ENCODE measurements around the gene LRGUK. TPM values are rescaled to one million over a fixed set of nuclear protein-coding genes. Genes with fewer than 3 reads are reported as not detected.

Gene LRGUK, protein sequence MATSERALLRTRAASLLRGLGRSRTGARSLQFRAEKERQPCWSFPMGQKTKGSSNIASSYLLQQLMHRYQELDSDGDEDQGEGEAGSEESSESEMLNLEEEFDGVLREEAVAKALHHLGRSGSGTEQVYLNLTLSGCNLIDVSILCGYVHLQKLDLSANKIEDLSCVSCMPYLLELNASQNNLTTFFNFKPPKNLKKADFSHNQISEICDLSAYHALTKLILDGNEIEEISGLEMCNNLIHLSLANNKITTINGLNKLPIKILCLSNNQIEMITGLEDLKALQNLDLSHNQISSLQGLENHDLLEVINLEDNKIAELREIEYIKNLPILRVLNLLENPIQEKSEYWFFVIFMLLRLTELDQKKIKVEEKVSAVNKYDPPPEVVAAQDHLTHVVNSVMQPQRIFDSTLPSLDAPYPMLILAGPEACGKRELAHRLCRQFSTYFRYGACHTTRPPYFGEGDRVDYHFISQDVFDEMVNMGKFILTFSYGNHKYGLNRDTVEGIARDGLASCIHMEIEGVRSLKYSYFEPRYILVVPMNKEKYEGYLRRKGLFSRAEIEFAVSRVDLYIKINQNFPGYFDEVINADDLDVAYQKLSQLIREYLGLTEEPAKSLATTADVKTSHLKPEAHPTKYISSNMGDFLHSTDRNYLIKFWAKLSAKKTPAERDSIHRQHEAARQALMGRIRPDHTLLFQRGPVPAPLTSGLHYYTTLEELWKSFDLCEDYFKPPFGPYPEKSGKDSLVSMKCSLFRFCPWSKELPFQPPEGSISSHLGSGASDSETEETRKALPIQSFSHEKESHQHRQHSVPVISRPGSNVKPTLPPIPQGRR
- total RNA-seq, result under 0.01 TPM in 2 replicates

DNA sequence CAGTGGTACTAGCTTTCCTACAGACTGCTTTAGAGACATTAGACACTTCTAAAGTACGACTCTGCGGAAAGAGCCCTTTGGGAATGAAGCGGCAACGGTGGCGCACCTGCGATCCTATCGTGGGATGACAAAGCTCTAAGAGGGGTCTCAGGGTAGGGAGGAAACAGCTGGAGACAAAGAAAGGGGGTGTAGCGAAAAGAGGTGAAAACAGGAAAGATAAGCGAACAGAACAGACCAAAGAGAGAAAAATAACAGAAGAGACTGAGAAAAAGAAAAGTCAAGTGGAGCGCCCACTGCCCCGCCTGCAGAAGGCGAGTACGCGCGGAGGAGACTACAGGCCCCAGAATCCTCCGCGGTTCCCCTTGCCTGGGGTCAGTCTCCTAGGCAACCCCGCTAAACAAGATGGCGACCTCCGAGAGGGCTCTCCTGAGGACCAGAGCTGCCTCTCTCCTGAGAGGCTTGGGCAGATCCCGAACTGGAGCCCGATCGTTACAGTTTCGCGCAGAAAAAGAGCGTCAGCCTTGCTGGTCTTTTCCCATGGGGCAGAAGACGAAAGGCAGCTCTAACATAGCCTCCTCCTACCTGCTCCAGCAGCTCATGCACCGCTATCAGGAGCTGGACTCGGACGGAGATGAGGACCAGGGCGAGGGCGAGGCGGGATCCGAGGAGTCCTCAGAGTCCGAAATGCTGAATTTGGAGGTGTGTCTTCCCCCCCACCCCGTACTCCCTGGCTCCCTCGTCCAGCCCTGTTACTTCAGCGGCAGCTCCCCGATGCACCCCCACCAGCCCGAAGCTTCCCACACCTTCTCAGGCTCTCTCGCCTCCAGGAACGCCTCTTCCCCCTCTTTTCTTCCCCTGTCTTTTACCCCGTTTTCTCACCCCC is at the start of gene LRGUK:
Gene LRGUK (plus strand): TSS at position 375 of the 883 bp plus-strand sequence. CDS start 28 bp downstream, at position 403.

Other genes with a start within 250 kb of the LRGUK start
- 8.2 and 9.1 TPM in 2 replicates for gene SLC35B4, start 189.6 kb downstream of the LRGUK start, total RNA-seq

Measured in pericardium fibroblast (primary cell).